Peyer's patch (tissue), 4 donors: ENCODE results near the gene MANBA. TPM values are rescaled to one million over a fixed set of nuclear protein-coding genes. Genes with fewer than 3 reads are reported as not detected.

Experiments
- DNase-seq, 3 donors: peaks; one replicate each; pipeline ENCODE4 v3.0.0-alpha.2; 2017 to 2019
- H3K27ac ChIP-seq, 4 donors: fragments of 200-600 bp; sonication (generic); one replicate each; pipeline ENCODE4 v1.5.1; 2016 to 2019
- H3K27me3 ChIP-seq, 2 donors: fragments of 200-600 bp; sonication (generic); one replicate each; pipeline ENCODE4 v1.5.1; 2019
- H3K36me3 ChIP-seq, 3 donors: fragments of 200-600 bp; sonication (generic); one replicate each; pipeline ENCODE4 v1.5.1; 2016 to 2019
- H3K4me1 ChIP-seq, 4 donors: fragments of 200-600 bp; sonication (generic); one replicate each; pipeline ENCODE4 v1.5.1; 2016 to 2019
- H3K4me3 ChIP-seq, 4 donors: fragments of 200-600 bp; sonication (generic); 1 replicate in 3 of 4; 2 replicates in 1 of 4; pipeline ENCODE4 v1.5.1; 2016 to 2019; ENCODE audit warnings: mild to moderate bottlenecking in 1 of 4
- H3K9me3 ChIP-seq, 4 donors: fragments of 200-600 bp; sonication (generic); one replicate each; pipeline ENCODE4 v1.5.1; 2016 to 2019; ENCODE audit warnings: mild to moderate bottlenecking in 1 of 4
- POLR2A ChIP-seq, 2 donors: fragments of 450-650 bp; IDR thresholded peaks; one replicate each; pipeline ENCODE4 v1.5.1; 2017; ENCODE audit warnings: antibody characterized with exemption in 2 of 2, mild to moderate bottlenecking in 2 of 2, moderate library complexity in 2 of 2
- total RNA-seq, 4 donors: library from RNA; depleted of rRNA; stranded (reverse); fragments of >200 nt; gene quantifications; one replicate each; pipeline ENCODE4 v1.1.0, GENCODE V29; 2016
- TF ChIP-seq, protein P1 (sequence below), 6 experiments: fragments of 450-650 bp in 4 of 6; fragments of 200-600 bp in 2 of 6; sonication (generic) in 1 of 6; IDR thresholded peaks; one replicate each; pipeline ENCODE4 v1.5.1; 2017 to 2019; ENCODE audit warnings: antibody characterized with exemption in 6 of 6, mild to moderate bottlenecking in 3 of 6, moderate library complexity in 1 of 6

The MANBA gene
- total RNA-seq, 4 donors from 2014 or later, result 23.3 to 54.5 (median 33.6) TPM

DNA sequence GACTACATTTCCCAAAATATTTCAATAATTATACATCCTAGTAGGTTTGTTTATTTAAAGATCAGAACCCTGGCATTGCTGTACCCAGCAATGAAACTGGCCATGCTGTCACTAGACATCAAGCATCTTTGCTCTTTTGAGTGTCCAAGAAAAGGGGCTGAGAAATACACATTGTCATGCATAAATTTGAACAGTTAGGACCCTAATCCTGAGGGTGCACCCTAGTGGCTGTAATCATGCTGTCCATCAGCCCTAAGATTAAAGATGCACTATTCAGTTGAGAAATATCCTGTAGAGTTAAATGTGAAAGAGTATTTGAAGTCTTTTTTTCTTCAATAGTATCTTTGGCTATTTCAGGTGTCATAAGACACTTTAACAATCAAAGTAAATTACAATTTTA, 150.8 kb downstream of the MANBA start:
- Histone ChIP-seq H3K27ac (no peak overlapping the region), H3K4me1 (peaks cover 0 to 5% (median 2%) of the 10 kb centered on the region in 4 donors), H3K4me3 (no peak overlapping the region), H3K27me3 (no peaks in the 10 kb centered on the region), H3K9me3 (no peaks in the 10 kb centered on the region), H3K36me3 (peaks cover 0 to 74% (median 0%) of the 10 kb centered on the region in 3 donors)
- no peak for TF ChIP-seq POLR2A (IDR thresholded peaks at IDR 0.05)
- no peak for DNase-seq

DNA sequence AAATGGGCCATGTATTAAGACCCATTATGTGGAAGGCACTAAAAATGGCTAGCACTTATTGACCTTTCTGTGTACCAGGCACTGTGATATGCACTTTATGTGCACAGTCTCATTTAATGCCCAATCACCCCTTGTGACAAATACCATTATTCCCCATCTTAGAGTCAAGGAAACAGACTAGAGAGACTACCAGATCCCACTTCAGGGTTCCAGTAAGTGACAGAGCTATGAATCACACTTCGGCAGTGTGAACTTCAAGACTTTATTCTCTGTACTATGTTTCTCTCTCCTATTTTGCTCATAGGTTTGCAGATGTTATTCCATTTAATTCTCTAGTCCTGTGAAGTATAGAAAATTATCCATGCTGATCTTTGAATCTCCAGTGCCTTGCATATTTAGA, 152.6 kb downstream of the MANBA start:
- Histone ChIP-seq H3K4me1 (peaks cover 0 to 5% (median 2%) of the 10 kb centered on the region in 4 donors), H3K27me3 (no peaks in the 10 kb centered on the region), H3K4me3 (no peak overlapping the region), H3K36me3 (peaks cover 0 to 68% (median 0%) of the 10 kb centered on the region in 3 donors), H3K27ac (no peak overlapping the region), H3K9me3 (no peaks in the 10 kb centered on the region)
- no peak for DNase-seq
- TF ChIP-seq, protein P1, sequence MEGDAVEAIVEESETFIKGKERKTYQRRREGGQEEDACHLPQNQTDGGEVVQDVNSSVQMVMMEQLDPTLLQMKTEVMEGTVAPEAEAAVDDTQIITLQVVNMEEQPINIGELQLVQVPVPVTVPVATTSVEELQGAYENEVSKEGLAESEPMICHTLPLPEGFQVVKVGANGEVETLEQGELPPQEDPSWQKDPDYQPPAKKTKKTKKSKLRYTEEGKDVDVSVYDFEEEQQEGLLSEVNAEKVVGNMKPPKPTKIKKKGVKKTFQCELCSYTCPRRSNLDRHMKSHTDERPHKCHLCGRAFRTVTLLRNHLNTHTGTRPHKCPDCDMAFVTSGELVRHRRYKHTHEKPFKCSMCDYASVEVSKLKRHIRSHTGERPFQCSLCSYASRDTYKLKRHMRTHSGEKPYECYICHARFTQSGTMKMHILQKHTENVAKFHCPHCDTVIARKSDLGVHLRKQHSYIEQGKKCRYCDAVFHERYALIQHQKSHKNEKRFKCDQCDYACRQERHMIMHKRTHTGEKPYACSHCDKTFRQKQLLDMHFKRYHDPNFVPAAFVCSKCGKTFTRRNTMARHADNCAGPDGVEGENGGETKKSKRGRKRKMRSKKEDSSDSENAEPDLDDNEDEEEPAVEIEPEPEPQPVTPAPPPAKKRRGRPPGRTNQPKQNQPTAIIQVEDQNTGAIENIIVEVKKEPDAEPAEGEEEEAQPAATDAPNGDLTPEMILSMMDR (IDR thresholded peaks at IDR 0.05), result no peak
- TF ChIP-seq POLR2A (IDR thresholded peaks at IDR 0.05), result no peak

DNA sequence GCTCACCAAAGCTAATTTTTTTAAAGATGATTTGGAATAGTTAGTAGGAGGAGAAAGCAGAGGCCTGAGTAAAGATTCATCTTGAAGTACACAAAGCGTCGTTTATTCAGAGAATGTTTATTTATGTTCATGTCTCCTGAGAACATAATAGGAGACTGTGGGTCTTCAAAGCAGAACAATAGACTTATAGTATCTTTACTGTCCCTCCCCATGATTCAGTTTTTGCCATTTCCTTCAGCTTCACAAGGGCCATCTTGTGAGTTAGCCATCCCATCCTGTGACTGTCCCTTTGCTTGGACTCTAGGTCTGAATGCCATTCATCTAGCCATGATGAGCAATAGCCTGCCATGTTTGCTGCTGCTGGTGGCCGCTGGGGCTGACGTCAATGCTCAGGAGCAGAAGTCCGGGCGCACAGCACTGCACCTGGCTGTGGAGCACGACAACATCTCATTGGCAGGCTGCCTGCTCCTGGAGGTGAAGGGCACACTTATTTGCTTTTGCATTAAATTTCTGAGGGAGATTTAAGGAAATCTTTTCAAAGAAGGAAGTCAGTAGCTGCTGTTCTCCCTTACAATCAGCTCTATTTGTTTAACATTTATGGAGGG, 153.8 kb downstream of the MANBA start:
- TF ChIP-seq, protein P1 (IDR thresholded peaks at IDR 0.05), result no peak
- no peak for TF ChIP-seq POLR2A (IDR thresholded peaks at IDR 0.05)
- DNase-seq, result no peak
- no peak overlapping the region for H3K4me3 ChIP-seq
- no peaks in the 10 kb centered on the region for H3K27me3 ChIP-seq
- H3K27ac ChIP-seq, result no peak overlapping the region
- no peaks in the 10 kb centered on the region for H3K4me1 ChIP-seq
- no peaks in the 10 kb centered on the region for H3K9me3 ChIP-seq
- peaks cover 0 to 66% (median 0%) of the 10 kb centered on the region in 3 donors for H3K36me3 ChIP-seq

DNA sequence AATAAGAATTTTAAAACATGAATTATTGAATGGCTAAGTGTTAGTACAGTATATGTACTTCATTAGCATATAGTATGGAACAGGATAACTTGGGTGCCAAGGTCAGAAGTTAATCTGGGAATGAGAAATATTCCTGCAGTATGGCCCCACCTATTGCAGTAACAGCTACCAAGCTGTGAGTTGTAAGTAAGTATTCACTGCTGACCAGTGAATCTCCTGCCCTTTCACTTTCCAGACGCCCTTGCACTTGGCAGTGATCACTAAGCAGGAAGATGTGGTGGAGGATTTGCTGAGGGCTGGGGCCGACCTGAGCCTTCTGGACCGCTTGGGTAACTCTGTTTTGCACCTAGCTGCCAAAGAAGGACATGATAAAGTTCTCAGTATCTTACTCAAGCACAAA, 154.5 kb downstream of the MANBA start:
- H3K27me3 ChIP-seq, result no peaks in the 10 kb centered on the region
- H3K9me3 ChIP-seq, result no peaks in the 10 kb centered on the region
- H3K36me3 ChIP-seq, result peaks cover 0 to 66% (median 0%) of the 10 kb centered on the region in 3 donors
- no peak overlapping the region for H3K27ac ChIP-seq
- no peak overlapping the region for H3K4me3 ChIP-seq
- H3K4me1 ChIP-seq, result no peaks in the 10 kb centered on the region
- no peak for DNase-seq
- TF ChIP-seq POLR2A (IDR thresholded peaks at IDR 0.05), result no peak
- TF ChIP-seq, protein P1 (IDR thresholded peaks at IDR 0.05), result no peak

DNA sequence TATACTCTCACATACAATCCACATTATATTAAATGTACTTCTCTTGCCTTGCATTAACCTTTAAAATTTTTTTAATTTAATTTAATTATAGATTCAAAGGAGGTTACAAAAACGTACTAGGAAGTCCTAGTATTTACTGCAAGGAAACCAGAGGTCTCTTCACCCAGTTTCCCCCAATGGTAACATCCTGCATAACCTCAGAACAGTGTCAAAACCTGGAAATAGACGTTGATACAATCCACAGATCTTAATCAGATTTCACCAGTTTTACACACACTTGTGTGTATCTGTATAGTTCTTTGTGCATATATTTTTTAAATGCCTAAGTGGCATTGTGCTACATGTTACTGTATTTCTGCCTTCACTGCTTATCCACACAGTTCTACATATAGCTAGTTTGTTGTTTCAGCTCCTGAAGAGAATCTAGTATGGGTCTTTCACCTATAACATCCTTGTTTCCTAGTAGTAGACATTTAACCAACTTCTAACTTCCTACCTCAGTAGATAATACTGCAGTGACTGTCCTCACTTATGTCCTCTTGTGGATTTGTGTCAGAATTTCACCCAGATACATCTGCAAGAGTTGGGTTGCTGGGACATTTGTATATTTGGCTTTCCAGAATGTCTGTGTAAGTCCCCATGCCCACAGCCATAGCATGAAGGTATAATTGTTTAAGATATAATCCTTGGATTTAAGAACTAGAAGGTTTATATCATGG, 156.4 kb downstream of the MANBA start:
- Histone ChIP-seq H3K4me3 (no peak overlapping the region), H3K27me3 (no peaks in the 10 kb centered on the region), H3K36me3 (peaks cover 0 to 74% (median 0%) of the 10 kb centered on the region in 3 donors), H3K27ac (no peak overlapping the region), H3K9me3 (no peaks in the 10 kb centered on the region), H3K4me1 (no peaks in the 10 kb centered on the region)
- no peak for DNase-seq
- TF ChIP-seq POLR2A (IDR thresholded peaks at IDR 0.05), result no peak
- TF ChIP-seq, protein P1 (IDR thresholded peaks at IDR 0.05), result no peak

DNA sequence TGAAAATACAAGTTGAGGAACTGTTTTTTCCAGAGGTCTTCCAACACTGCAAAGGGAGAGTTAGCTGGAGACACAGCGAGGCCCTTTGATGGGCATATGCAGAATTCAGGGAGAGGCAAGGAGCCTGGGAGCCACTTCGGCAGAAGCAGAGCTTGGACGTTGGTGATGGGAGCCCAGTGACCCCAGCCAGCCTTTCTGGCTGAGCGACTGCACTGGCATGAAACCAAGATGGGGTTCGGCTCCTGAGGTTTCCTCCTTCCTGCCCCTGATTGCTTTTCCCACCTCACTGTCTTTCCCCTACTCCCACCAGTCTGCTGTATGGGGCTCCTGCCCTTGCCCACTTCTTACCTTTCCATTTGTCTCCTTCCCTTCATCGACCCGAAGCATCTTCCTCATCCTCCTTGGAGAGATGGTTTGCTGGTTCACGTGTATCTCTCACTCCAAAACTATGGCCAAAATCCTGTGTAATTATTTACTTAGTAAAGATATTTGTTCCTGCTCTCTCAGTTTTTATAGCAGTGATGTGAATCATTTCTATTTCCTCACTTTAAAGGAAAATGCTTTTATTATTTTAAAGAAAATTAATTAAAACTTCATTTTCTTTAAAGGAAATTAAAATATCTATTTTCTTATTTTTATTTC, 159.1 kb downstream of the MANBA start:
- H3K36me3 ChIP-seq, result peaks cover 0 to 77% (median 2%) of the 10 kb centered on the region in 3 donors

More for the DNA sequence above, 159.1 kb downstream of the MANBA start:
- no peak for DNase-seq
- TF ChIP-seq, protein P1 (IDR thresholded peaks at IDR 0.05), result no peak
- no peak for TF ChIP-seq POLR2A (IDR thresholded peaks at IDR 0.05)
- no peaks in the 10 kb centered on the region for H3K9me3 ChIP-seq
- no peak overlapping the region for H3K27ac ChIP-seq
- no peaks in the 10 kb centered on the region for H3K27me3 ChIP-seq
- no peaks in the 10 kb centered on the region for H3K4me1 ChIP-seq
- no peak overlapping the region for H3K4me3 ChIP-seq
